ENCODE results near the gene MEGF8. TPM values are rescaled to one million over a fixed set of nuclear protein-coding genes. Genes with fewer than 3 reads are reported as not detected.
"Not testable (repeated sequence)": the region's sequence is repeated elsewhere in the genome, so short reads cannot be mapped to it uniquely, and the experiment has no call there.

MEGF8 gene
- total RNA-seq, 4 donors from 2014 or later, result 6.4 to 11.1 (median 10.3) TPM

DNA sequence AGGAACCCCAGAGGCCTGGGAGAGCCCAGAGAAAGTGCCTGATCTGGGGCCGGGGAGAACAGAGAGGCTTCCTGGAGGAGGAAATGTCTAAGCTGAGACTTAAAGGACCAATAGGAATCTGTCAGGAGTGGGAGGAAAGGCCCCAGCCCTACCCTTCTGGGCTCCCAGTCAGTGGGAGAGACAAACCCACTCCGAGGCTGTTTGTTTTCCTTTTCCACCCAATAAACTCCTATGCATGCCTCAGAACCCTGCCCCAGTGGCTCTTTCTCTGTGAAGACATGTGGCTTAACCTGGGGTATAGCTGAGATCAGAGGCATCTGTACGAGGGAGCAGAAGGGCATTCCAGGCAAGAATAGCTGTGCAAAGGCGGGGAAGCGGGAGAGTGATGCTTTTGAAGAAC, 1.9 kb downstream of the MEGF8 start:
- Histone ChIP-seq H3K9me3 (no peaks in the 10 kb centered on the region), H3K27ac (no peak overlapping the region), H3K4me1 (peaks cover 28 to 47% (median 31%) of the 10 kb centered on the region in 3 donors), H3K27me3 (peaks cover 9 to 25% (median 11%) of the 10 kb centered on the region in 4 donors), H3K36me3 (no peaks in the 10 kb centered on the region), H3K4me3 (no peak overlapping the region)
- intact Hi-C loops (cut with DNase I), result loop anchor here (10.0 kb wide), 1 partner anchor 193 kb away; the partner anchor contains the start of gene POU2F2
- DNase-seq, result no peak
- WGBS, 2 donors, result 82 to 89% methylated on average over 5 of the region's 5 CpGs
- TF ChIP-seq, protein P1, sequence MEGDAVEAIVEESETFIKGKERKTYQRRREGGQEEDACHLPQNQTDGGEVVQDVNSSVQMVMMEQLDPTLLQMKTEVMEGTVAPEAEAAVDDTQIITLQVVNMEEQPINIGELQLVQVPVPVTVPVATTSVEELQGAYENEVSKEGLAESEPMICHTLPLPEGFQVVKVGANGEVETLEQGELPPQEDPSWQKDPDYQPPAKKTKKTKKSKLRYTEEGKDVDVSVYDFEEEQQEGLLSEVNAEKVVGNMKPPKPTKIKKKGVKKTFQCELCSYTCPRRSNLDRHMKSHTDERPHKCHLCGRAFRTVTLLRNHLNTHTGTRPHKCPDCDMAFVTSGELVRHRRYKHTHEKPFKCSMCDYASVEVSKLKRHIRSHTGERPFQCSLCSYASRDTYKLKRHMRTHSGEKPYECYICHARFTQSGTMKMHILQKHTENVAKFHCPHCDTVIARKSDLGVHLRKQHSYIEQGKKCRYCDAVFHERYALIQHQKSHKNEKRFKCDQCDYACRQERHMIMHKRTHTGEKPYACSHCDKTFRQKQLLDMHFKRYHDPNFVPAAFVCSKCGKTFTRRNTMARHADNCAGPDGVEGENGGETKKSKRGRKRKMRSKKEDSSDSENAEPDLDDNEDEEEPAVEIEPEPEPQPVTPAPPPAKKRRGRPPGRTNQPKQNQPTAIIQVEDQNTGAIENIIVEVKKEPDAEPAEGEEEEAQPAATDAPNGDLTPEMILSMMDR (IDR thresholded peaks at IDR 0.05), result no peak
- no peak for TF ChIP-seq POLR2A (IDR thresholded peaks at IDR 0.05)

DNA sequence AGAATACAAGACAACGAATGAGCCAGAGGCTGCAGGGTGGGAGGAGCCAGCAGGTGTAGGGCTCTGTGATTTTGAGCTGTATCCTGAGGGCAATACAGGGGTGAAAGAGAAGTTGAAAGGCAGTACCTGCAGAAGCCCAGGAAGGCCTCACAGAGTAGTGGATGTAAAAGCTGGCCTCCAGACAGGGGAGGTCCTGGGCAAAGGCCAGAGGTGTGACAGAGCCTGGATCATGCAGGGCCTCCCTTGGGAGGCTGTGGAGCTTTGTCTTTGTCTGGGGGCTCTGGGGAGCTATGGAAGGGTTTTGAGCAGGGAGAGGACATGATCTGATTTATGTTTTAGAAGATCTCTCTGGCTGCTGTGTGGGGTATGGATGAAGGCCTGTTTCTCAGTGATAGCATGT, 2.7 kb downstream of the MEGF8 start:
- intact Hi-C loops (cut with DNase I), result loop anchor here (10.0 kb wide), 1 partner anchor 193 kb away; the partner anchor contains the start of gene POU2F2
- no peak for TF ChIP-seq POLR2A (IDR thresholded peaks at IDR 0.05)
- TF ChIP-seq, protein P1 (IDR thresholded peaks at IDR 0.05), result no peak
- 25 to 50% methylated on average over 1 of the region's 1 CpG for WGBS, 2 donors
- Histone ChIP-seq H3K36me3 (no peaks in the 10 kb centered on the region), H3K27ac (no peak overlapping the region), H3K9me3 (no peaks in the 10 kb centered on the region), H3K4me3 (no peak overlapping the region), H3K27me3 (peaks cover 9 to 19% (median 11%) of the 10 kb centered on the region in 4 donors), H3K4me1 (peaks cover 28 to 47% (median 31%) of the 10 kb centered on the region in 3 donors)
- DNase-seq, result no peak

DNA sequence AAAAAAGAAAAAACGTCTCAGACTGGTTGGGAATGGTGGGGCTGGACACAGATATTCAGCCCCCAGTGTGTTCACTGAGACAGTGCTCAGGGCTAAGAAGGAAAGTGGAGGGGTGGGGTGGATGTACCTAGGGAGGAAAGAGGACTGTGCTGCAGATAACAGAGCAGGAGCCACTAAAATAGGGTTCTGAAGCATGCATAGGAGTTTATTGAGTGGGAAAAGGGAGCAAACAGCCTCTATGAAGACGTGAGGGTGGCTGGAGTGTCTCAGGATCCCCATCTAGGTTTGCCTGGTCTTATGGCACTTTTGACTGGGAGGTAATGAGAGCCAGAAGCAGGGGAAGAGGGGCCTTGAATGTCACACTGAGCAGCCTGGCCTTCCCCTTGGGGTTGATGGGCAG, 3.4 kb downstream of the MEGF8 start:
- WGBS, 2 donors, result 69 to 70% methylated on average over 2 of the region's 2 CpGs
- Histone ChIP-seq H3K27ac (no peak overlapping the region), H3K4me3 (no peak overlapping the region), H3K27me3 (peaks cover 5 to 11% (median 9%) of the 10 kb centered on the region in 4 donors), H3K36me3 (peaks cover 0 to 5% (median 0%) of the 10 kb centered on the region in 3 donors), H3K9me3 (no peaks in the 10 kb centered on the region), H3K4me1 (peaks cover 27 to 42% (median 31%) of the 10 kb centered on the region in 3 donors)
- TF ChIP-seq, protein P1 (IDR thresholded peaks at IDR 0.05), result no peak
- TF ChIP-seq POLR2A (IDR thresholded peaks at IDR 0.05), result no peak
- intact Hi-C loops (cut with DNase I), result loop anchor here (10.0 kb wide), 1 partner anchor 194 kb away; the partner anchor contains the start of gene POU2F2
- no peak for DNase-seq

DNA sequence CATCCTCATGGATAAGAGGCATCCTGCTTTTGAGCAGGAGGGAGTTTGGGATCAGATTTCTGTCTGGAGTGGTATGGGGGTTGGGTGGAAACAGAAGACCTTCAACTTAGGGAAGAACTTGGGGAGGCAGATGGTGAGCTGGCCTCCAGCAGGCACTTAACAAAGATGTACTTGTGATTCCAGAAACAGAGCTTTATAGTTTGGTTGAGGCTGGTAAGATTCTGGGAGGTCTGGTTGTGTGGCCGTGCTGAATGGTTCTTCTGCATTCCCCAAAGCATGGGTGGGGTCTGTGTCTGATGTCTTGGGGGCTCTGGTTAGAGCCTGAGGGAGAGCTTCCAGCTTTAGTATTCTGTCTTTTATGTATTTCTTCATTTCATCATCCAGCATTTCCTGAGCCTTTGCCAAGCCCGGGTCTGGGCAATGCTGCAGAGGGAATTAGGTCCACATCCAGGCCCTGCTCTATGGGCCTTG, 4.8 kb downstream of the MEGF8 start:
- WGBS, 2 donors, result 55 to 64% methylated on average over 1 to 2 of the region's 2 CpGs
- Histone ChIP-seq H3K4me1 (peaks cover 16 to 29% (median 21%) of the 10 kb centered on the region in 3 donors), H3K9me3 (no peaks in the 10 kb centered on the region), H3K36me3 (peaks cover 0 to 19% (median 0%) of the 10 kb centered on the region in 3 donors), H3K27ac (no peak overlapping the region), H3K27me3 (no peaks in the 10 kb centered on the region), H3K4me3 (no peak overlapping the region)
- no peak for TF ChIP-seq POLR2A (IDR thresholded peaks at IDR 0.05)
- TF ChIP-seq, protein P1 (IDR thresholded peaks at IDR 0.05), result no peak
- intact Hi-C loops (cut with DNase I), result no loop called here
- DNase-seq, result no peak

DNA sequence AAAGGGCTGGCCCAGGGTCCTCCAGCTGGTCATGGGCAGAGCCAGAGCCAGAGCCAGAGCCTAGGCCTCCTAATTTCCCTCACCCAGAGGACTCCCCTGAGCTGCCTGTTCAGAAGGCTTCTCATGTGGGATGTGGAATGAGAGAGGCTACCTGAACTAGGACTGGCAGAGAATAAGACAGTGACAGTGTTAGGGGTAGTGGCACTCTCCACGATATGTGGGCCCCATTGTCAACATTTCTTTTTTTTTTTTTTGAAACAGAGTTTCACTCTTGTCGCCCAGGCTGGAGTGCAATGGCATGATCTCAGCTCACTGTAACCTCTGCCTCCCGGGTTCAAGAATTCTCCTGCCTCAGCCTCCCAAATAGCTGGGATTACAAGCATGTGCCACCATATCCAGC, 5.9 kb downstream of the MEGF8 start:
- peaks cover 11 to 22% (median 18%) of the 10 kb centered on the region in 3 donors for H3K4me1 ChIP-seq
- H3K27me3 ChIP-seq; H3K4me3 ChIP-seq; H3K27ac ChIP-seq; H3K9me3 ChIP-seq; DNase-seq; intact Hi-C loops (cut with DNase I): not testable (repeated sequence)
- 60 to 96% methylated on average over 1 to 3 of the region's 3 CpGs for WGBS, 2 donors
- H3K36me3 ChIP-seq, result peaks cover 0 to 30% (median 0%) of the 10 kb centered on the region in 3 donors

All from esophagus squamous epithelium (tissue), 5 donors.